B cell (primary cell): Measurements from ENCODE around the gene LHCGR. TPM values are rescaled to one million over a fixed set of nuclear protein-coding genes. Genes with fewer than 3 reads are reported as not detected.

Source experiments
- ATAC-seq: fragments of 200-7000 bp; cut with Tn5 transposase; one replicate; pipeline ENCODE4 v1.10.0; 2021; ENCODE audit warnings: low read depth, mild to moderate bottlenecking, moderate number of reproducible peaks, moderate library complexity
- CTCF ChIA-PET: fragments of 350-600 bp; sonication (Branson Sonifier 250); formaldehyde crosslinking; loops from one replicate; lab custom pipeline; 2021; ENCODE audit warnings: antibody characterized with exemption, inconsistent platforms; lab: Charles Lee
- POLR2A ChIA-PET: fragments of 350-600 bp; sonication (Branson Sonifier 250); formaldehyde crosslinking; loops from one replicate; lab custom pipeline; 2021; ENCODE audit warnings: antibody characterized with exemption; lab: Charles Lee
- DNase-seq: peaks from one replicate; pipeline ENCODE4 v3.0.0; 2013
- H2AFZ ChIP-seq: 2 replicates; pipeline ENCODE4 v1.6.1; 2012; ENCODE audit warnings: mild to moderate bottlenecking, low read depth, low read length; ENCODE audit not compliant: insufficient read depth, poor library complexity, severe bottlenecking
- H3K27ac ChIP-seq, 2 donors: 1 replicate in 1 of 2; 2 replicates in 1 of 2; pipeline ENCODE4 v1.5.1; 2012 to 2013; ENCODE audit warnings: low read length in 2 of 2, mild to moderate bottlenecking in 2 of 2, moderate library complexity in 1 of 2
- H3K27me3 ChIP-seq, 4 experiments: fragments of 200-600 bp in 1 of 4; sonication (generic) in 1 of 4; replicated peaks in 1 of 4; 1 replicate in 2 of 4; 2 replicates in 2 of 4; pipeline versions ENCODE4 v1.6.1 to v1.7.0; 2013 to 2016; ENCODE audit warnings: low read length in 3 of 4, mild to moderate bottlenecking in 2 of 4, mixed read lengths in 1 of 4, moderate library complexity in 1 of 4; ENCODE audit not compliant: insufficient read depth in 4 of 4, control insufficient read depth in 3 of 4; ENCODE audit errors: control extremely low read depth in 1 of 4
- H3K36me3 ChIP-seq, 2 experiments: replicated peaks in 1 of 2; 1 replicate in 1 of 2; 2 replicates in 1 of 2; pipeline versions ENCODE4 v1.6.1 to v1.7.1; 2013; ENCODE audit warnings: low read length in 1 of 2; ENCODE audit not compliant: insufficient read depth in 2 of 2, control insufficient read depth in 1 of 2; ENCODE audit errors: control extremely low read depth in 1 of 2, extremely low read depth in 1 of 2
- H3K4me1 ChIP-seq, 2 donors: fragments of 200-600 bp in 1 of 2; sonication (generic) in 1 of 2; 1 replicate in 1 of 2; 2 replicates in 1 of 2; pipeline versions ENCODE4 v1.5.1 to v1.6.1; 2013 to 2017; ENCODE audit warnings: low read length in 2 of 2; ENCODE audit not compliant: control insufficient read depth in 2 of 2, insufficient read depth in 2 of 2
- H3K4me2 ChIP-seq: replicated peaks from 2 replicates; pipeline ENCODE3; 2012; ENCODE audit warnings: mild to moderate bottlenecking, low read depth, low read length; ENCODE audit not compliant: poor library complexity, severe bottlenecking
- H3K4me3 ChIP-seq, 5 experiments: fragments of 200-600 bp in 1 of 5; sonication (generic) in 1 of 5; 1 replicate in 3 of 5; 2 replicates in 2 of 5; pipeline versions ENCODE4 v1.5.1 to v1.7.0; 2011 to 2016; ENCODE audit warnings: low read length in 4 of 5, mild to moderate bottlenecking in 4 of 5, low read depth in 2 of 5, control low read depth in 1 of 5, moderate library complexity in 1 of 5; ENCODE audit not compliant: insufficient read depth in 1 of 5; ENCODE audit errors: control extremely low read depth in 1 of 5, extremely low read depth in 1 of 5
- H3K79me2 ChIP-seq: fragments of 200-600 bp; sonication (generic); one replicate; pipeline ENCODE4 v1.6.0; 2016; ENCODE audit warnings: low read length; ENCODE audit not compliant: control insufficient read depth, insufficient read depth
- H3K9ac ChIP-seq: fragments of 200-600 bp; sonication (generic); 2 replicates; pipeline ENCODE4 v1.6.1; 2017; ENCODE audit warnings: mild to moderate bottlenecking, low read length, moderate library complexity
- H3K9me3 ChIP-seq, 3 donors: one replicate each; pipeline versions ENCODE4 v1.6.1 to v1.7.1; 2013; ENCODE audit warnings: low read length in 2 of 3; ENCODE audit not compliant: control insufficient read depth in 2 of 3, insufficient read depth in 1 of 3; ENCODE audit errors: control extremely low read depth in 1 of 3
- H4K20me1 ChIP-seq: 2 replicates; pipeline ENCODE4 v1.6.0; 2012; ENCODE audit warnings: mild to moderate bottlenecking, low read length; ENCODE audit not compliant: insufficient read depth, control insufficient read depth, poor library complexity, severe bottlenecking
- H3K27ac Mint-ChIP-seq: one replicate; pipeline ENCODE4 v1.8.0; 2021; ENCODE audit warnings: mixed read lengths
- H3K27me3 Mint-ChIP-seq: one replicate; pipeline ENCODE4 v1.8.0; 2021; ENCODE audit warnings: mixed read lengths
- H3K4me1 Mint-ChIP-seq: one replicate; pipeline ENCODE4 v1.8.0; 2021; ENCODE audit warnings: mixed read lengths
- H3K4me3 Mint-ChIP-seq: one replicate; pipeline ENCODE4 v1.8.0; 2021; ENCODE audit warnings: mixed read lengths
- H3K9me3 Mint-ChIP-seq: one replicate; pipeline ENCODE4 v1.8.0; 2022; ENCODE audit warnings: mixed read lengths; ENCODE audit not compliant: insufficient read depth
- EZH2 ChIP-seq: IDR thresholded peaks from 2 replicates; pipeline ENCODE4 v1.6.1; 2012; ENCODE audit warnings: borderline replicate concordance, low read depth, mild to moderate bottlenecking, moderate library complexity, low read length; ENCODE audit not compliant: insufficient read depth, poor library complexity, severe bottlenecking
- WGBS: methylation state at CpG from one replicate; pipeline ENCODE4 v1.1.5; 2013; ENCODE audit warnings: missing lambda C conversion rate; ENCODE audit not compliant: insufficient coverage; 5-methylcytosine and 5-hydroxymethylcytosine counted together
- intact Hi-C: fragments of 100-400 bp; cut with micrococcal nuclease; formaldehyde crosslinking; loops from one replicate; pipeline ENCODE4 v1.10.0; 2022
- polyA plus RNA-seq: library from polyadenylated mRNA; depleted of rRNA; stranded (reverse); fragments of >200 nt; gene quantifications from 2 replicates; pipeline ENCODE4 v1.2.3, GENCODE V29; 2012
- total RNA-seq, 2 donors: library from RNA; stranded (reverse); fragments of 120-200 nt in 1 of 2; gene quantifications; 1 replicate in 1 of 2; 2 replicates in 1 of 2; pipeline versions ENCODE4 v1.2.3 to v1.2.4, GENCODE V29; 2013 to 2022
- TF ChIP-seq, protein P1 (sequence below): fragments of 200-600 bp; IDR thresholded peaks from one replicate; pipeline ENCODE4 v1.8.0; 2022; ENCODE audit warnings: antibody characterized with exemption, mild to moderate bottlenecking

LHCGR gene
- total and polyA plus RNA-seq, 2 donors (not counting 1 experiment from before 2014, with no cell fraction given): not detected

DNA sequence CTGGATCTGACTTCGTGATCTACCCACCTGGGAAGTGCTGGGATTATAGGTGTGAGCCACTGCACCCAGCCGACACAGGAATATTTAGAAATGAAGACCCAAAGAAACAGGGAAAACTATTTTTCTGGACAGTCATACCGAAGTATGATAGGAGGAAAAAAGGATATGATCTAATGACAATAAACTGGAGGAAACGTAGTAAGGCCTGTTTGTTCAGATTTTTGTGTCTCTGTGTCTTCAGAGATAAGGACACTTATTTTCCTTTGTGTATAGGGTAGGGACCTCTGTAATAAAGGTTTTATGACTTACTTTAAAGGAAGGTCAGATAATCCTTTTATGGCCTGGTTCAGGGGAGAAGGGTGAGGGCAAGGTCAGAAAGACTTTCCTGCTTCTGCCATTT lies 81.9 kb downstream of the LHCGR start:
- no peak overlapping the region for H3K4me2 ChIP-seq
- Mint-ChIP-seq H3K4me1 (no peaks in the 10 kb centered on the region), H3K9me3 (no peaks in the 10 kb centered on the region), H3K4me3 (no peak overlapping the region), H3K27me3 (peaks cover 13% of the 10 kb centered on the region), H3K27ac (no peak overlapping the region)
- intact Hi-C loops: no loop called here
- DNase-seq (no peak), ATAC-seq (no peak)
- no peak overlapping the region for H3K4me3 ChIP-seq
- peaks cover 0 to 4% (median 0%) of the 10 kb centered on the region in 4 experiments for H3K27me3 ChIP-seq
- H3K9me3 ChIP-seq: peaks cover 0 to 1% (median 0%) of the 10 kb centered on the region in 3 donors
- no peak overlapping the region for H2AFZ ChIP-seq
- CTCF ChIA-PET: no interaction called here
- no peaks in the 10 kb centered on the region for H4K20me1 ChIP-seq
- TF ChIP-seq, protein P1, sequence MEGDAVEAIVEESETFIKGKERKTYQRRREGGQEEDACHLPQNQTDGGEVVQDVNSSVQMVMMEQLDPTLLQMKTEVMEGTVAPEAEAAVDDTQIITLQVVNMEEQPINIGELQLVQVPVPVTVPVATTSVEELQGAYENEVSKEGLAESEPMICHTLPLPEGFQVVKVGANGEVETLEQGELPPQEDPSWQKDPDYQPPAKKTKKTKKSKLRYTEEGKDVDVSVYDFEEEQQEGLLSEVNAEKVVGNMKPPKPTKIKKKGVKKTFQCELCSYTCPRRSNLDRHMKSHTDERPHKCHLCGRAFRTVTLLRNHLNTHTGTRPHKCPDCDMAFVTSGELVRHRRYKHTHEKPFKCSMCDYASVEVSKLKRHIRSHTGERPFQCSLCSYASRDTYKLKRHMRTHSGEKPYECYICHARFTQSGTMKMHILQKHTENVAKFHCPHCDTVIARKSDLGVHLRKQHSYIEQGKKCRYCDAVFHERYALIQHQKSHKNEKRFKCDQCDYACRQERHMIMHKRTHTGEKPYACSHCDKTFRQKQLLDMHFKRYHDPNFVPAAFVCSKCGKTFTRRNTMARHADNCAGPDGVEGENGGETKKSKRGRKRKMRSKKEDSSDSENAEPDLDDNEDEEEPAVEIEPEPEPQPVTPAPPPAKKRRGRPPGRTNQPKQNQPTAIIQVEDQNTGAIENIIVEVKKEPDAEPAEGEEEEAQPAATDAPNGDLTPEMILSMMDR: no peak
- TF ChIP-seq EZH2: no peak
- 94% methylated on average over 4 of the region's 4 CpGs for WGBS
- H3K9ac ChIP-seq: no peak overlapping the region
- H3K36me3 ChIP-seq: no peaks in the 10 kb centered on the region
- H3K79me2 ChIP-seq: no peaks in the 10 kb centered on the region
- H3K27ac ChIP-seq: no peak overlapping the region
- H3K4me1 ChIP-seq: no peaks in the 10 kb centered on the region
- POLR2A ChIA-PET: no interaction called here

DNA sequence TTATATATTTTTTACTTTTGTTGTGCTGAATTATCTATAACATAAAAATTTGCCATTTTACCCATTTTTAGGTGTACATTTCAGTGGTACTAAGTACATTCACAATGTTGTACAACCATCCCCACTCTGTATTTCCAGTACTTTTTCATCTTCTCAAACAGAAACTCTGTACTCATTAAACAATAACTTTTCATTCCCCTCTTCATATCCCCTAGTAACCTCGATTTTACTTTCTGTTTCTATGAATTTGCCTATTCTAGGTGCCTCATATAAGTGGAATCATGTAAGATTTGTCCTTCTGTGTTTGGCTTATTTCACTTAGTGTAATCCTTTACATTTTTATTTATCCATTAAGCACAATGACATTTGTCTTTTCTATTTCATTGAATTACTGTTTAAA lies 86.5 kb downstream of the LHCGR start:
- Histone ChIP-seq H4K20me1 (no peaks in the 10 kb centered on the region), H3K4me2 (no peak overlapping the region), H3K9ac (no peak overlapping the region), H3K4me1 (no peaks in the 10 kb centered on the region), H3K27me3 (no peaks in the 10 kb centered on the region), H3K36me3 (no peaks in the 10 kb centered on the region), H3K4me3 (no peak overlapping the region), H3K9me3 (peaks cover 0 to 1% (median 0%) of the 10 kb centered on the region in 3 donors), H3K79me2 (no peaks in the 10 kb centered on the region), H3K27ac (no peak overlapping the region), H2AFZ (no peak overlapping the region)
- Mint-ChIP-seq H3K9me3 (no peaks in the 10 kb centered on the region), H3K4me1 (no peaks in the 10 kb centered on the region), H3K27ac (no peak overlapping the region), H3K4me3 (no peak overlapping the region), H3K27me3 (peaks cover 7% of the 10 kb centered on the region)
- intact Hi-C loops: no loop called here
- no CpG with 5 or more reads among the region's 1 CpG for WGBS
- ChIA-PET CTCF (no interaction called here), POLR2A (no interaction called here)
- TF ChIP-seq, protein P1: no peak
- TF ChIP-seq EZH2: no peak
- DNase-seq (no peak), ATAC-seq (no peak)
